ENCODE results near the gene SLC16A5.

The SLC16A5 gene

GRCh38 chr17:75059369-75060345 is 28.1 kb upstream of the SLC16A5 start:
- Mint-ChIP-seq H3K27me3 (no peaks in the 10 kb centered on the region), H3K4me1 (ENCODE audit: low read depth) (peaks cover 13% of the 10 kb centered on the region), H3K36me3 (ENCODE audit: low read depth) (peaks cover 95% of the 10 kb centered on the region), H3K27ac (no peak overlapping the region), H3K9me3 (no peaks in the 10 kb centered on the region), H3K4me3 (no peak overlapping the region)
- intact Hi-C loops (cut with micrococcal nuclease): loop anchor here (5.0 to 10.0 kb wide), 2 partner anchors 115 to 143 kb away; no protein-coding TSS in a partner anchor

GRCh38 chr17:75060434-75061054 is 27.2 kb upstream of the SLC16A5 start:
- Mint-ChIP-seq H3K4me1 (ENCODE audit: low read depth) (peaks cover 22% of the 10 kb centered on the region), H3K4me3 (no peak overlapping the region), H3K27me3 (no peaks in the 10 kb centered on the region), H3K36me3 (ENCODE audit: low read depth) (peaks cover 95% of the 10 kb centered on the region), H3K27ac (no peak overlapping the region), H3K9me3 (no peaks in the 10 kb centered on the region)
- intact Hi-C loops (cut with micrococcal nuclease): loop anchor here (5.0 to 10.0 kb wide), 2 partner anchors 114 to 142 kb away; no protein-coding TSS in a partner anchor

- Mint-ChIP-seq H3K27me3 (no peaks in the 10 kb centered on the region), H3K9me3 (no peaks in the 10 kb centered on the region), H3K36me3 (ENCODE audit: low read depth) (peaks cover 91% of the 10 kb centered on the region), H3K4me1 (ENCODE audit: low read depth) (peaks cover 27% of the 10 kb centered on the region), H3K27ac (no peak overlapping the region), H3K4me3 (no peak overlapping the region)
- intact Hi-C loops (cut with micrococcal nuclease): loop anchor here (5.0 to 10.0 kb wide), 2 partner anchors 114 to 141 kb away; no protein-coding TSS in a partner anchor
Observed at GRCh38 chr17:75061055-75061438, 26.7 kb upstream of the SLC16A5 start.

- Mint-ChIP-seq H3K27ac (no peak overlapping the region), H3K4me3 (no peak overlapping the region), H3K36me3 (ENCODE audit: low read depth) (peaks cover 85% of the 10 kb centered on the region), H3K9me3 (no peaks in the 10 kb centered on the region), H3K4me1 (ENCODE audit: low read depth) (peaks cover 32% of the 10 kb centered on the region), H3K27me3 (no peaks in the 10 kb centered on the region)
- intact Hi-C loops (cut with micrococcal nuclease): loop anchor here (5.0 to 10.0 kb wide), 2 partner anchors 113 to 141 kb away; no protein-coding TSS in a partner anchor
Observed at GRCh38 chr17:75061618-75062017, 26.1 kb upstream of the SLC16A5 start.

GRCh38 chr17:75063201-75063600 is 24.6 kb upstream of the SLC16A5 start:
- peaks cover 40% of the 10 kb centered on the region for H3K4me1 Mint-ChIP-seq (ENCODE audit: low read depth)
- intact Hi-C loops (cut with micrococcal nuclease): loop anchor here (5.0 to 10.0 kb wide), 2 partner anchors 112 to 139 kb away; no protein-coding TSS in a partner anchor
- H3K36me3 Mint-ChIP-seq (ENCODE audit: low read depth): peaks cover 69% of the 10 kb centered on the region
- no peak overlapping the region for H3K27ac Mint-ChIP-seq
- no peaks in the 10 kb centered on the region for H3K9me3 Mint-ChIP-seq
- H3K27me3 Mint-ChIP-seq: no peaks in the 10 kb centered on the region
- no peak overlapping the region for H3K4me3 Mint-ChIP-seq

GRCh38 chr17:75063626-75064025 is 24.1 kb upstream of the SLC16A5 start:
- H3K4me1 Mint-ChIP-seq (ENCODE audit: low read depth): peaks cover 40% of the 10 kb centered on the region

GRCh38 chr17:75064040-75064439 is 23.7 kb upstream of the SLC16A5 start:
- H3K4me1 Mint-ChIP-seq (ENCODE audit: low read depth): peaks cover 40% of the 10 kb centered on the region
- no peaks in the 10 kb centered on the region for H3K9me3 Mint-ChIP-seq
- no peaks in the 10 kb centered on the region for H3K27me3 Mint-ChIP-seq
- peaks cover 65% of the 10 kb centered on the region for H3K36me3 Mint-ChIP-seq (ENCODE audit: low read depth)
- intact Hi-C loops (cut with micrococcal nuclease): loop anchor here (5.0 to 10.0 kb wide), 2 partner anchors 111 to 138 kb away; no protein-coding TSS in a partner anchor
- H3K27ac Mint-ChIP-seq: no peak overlapping the region
- H3K4me3 Mint-ChIP-seq: no peak overlapping the region

More at GRCh38 chr17:75063626-75064025, 24.1 kb upstream of the SLC16A5 start:
- no peak overlapping the region for H3K4me3 Mint-ChIP-seq
- no peaks in the 10 kb centered on the region for H3K9me3 Mint-ChIP-seq
- no peak overlapping the region for H3K27ac Mint-ChIP-seq
- H3K36me3 Mint-ChIP-seq (ENCODE audit: low read depth): peaks cover 65% of the 10 kb centered on the region
- H3K27me3 Mint-ChIP-seq: no peaks in the 10 kb centered on the region
- intact Hi-C loops (cut with micrococcal nuclease): loop anchor here (5.0 to 10.0 kb wide), 2 partner anchors 111 to 139 kb away; no protein-coding TSS in a partner anchor

GRCh38 chr17:75064460-75064859 is 23.3 kb upstream of the SLC16A5 start:
- Mint-ChIP-seq H3K27ac (no peak overlapping the region), H3K36me3 (ENCODE audit: low read depth) (peaks cover 62% of the 10 kb centered on the region), H3K4me1 (ENCODE audit: low read depth) (peaks cover 37% of the 10 kb centered on the region), H3K27me3 (no peaks in the 10 kb centered on the region), H3K4me3 (no peak overlapping the region), H3K9me3 (no peaks in the 10 kb centered on the region)
- intact Hi-C loops (cut with micrococcal nuclease): loop anchor here (5.0 to 10.0 kb wide), 2 partner anchors 110 to 138 kb away; no protein-coding TSS in a partner anchor

GRCh38 chr17:75064867-75065561 is 22.7 kb upstream of the SLC16A5 start:
- Mint-ChIP-seq H3K27me3 (no peaks in the 10 kb centered on the region), H3K4me3 (no peak overlapping the region), H3K9me3 (no peaks in the 10 kb centered on the region), H3K4me1 (ENCODE audit: low read depth) (peaks cover 32% of the 10 kb centered on the region), H3K27ac (peak overlapping the region; percentile 57), H3K36me3 (ENCODE audit: low read depth) (peaks cover 56% of the 10 kb centered on the region)
- intact Hi-C loops (cut with micrococcal nuclease): loop anchor here (5.0 to 10.0 kb wide), 2 partner anchors 110 to 137 kb away; no protein-coding TSS in a partner anchor

GRCh38 chr17:75065562-75066151 is 22.1 kb upstream of the SLC16A5 start:
- Mint-ChIP-seq H3K4me3 (no peak overlapping the region), H3K9me3 (no peaks in the 10 kb centered on the region), H3K4me1 (ENCODE audit: low read depth) (peaks cover 29% of the 10 kb centered on the region), H3K27ac (peak overlapping the region; percentile 57), H3K36me3 (ENCODE audit: low read depth) (peaks cover 50% of the 10 kb centered on the region), H3K27me3 (no peaks in the 10 kb centered on the region)
- intact Hi-C loops (cut with micrococcal nuclease): loop anchor here (10.0 kb wide), 1 partner anchor 109 kb away; no protein-coding TSS in a partner anchor

GRCh38 chr17:75067856-75068255 is 19.9 kb upstream of the SLC16A5 start:
- Mint-ChIP-seq H3K27me3 (peaks cover 2% of the 10 kb centered on the region), H3K4me1 (ENCODE audit: low read depth) (peaks cover 29% of the 10 kb centered on the region), H3K9me3 (no peaks in the 10 kb centered on the region), H3K36me3 (ENCODE audit: low read depth) (peaks cover 28% of the 10 kb centered on the region), H3K4me3 (no peak overlapping the region), H3K27ac (peak overlapping the region; percentile 33)
- intact Hi-C loops (cut with micrococcal nuclease): loop anchor here (10.0 kb wide), 1 partner anchor 107 kb away; no protein-coding TSS in a partner anchor

GRCh38 chr17:75068750-75069149 is 19.0 kb upstream of the SLC16A5 start:
- H3K9me3 Mint-ChIP-seq: no peaks in the 10 kb centered on the region
- H3K27me3 Mint-ChIP-seq: peaks cover 2% of the 10 kb centered on the region
- H3K36me3 Mint-ChIP-seq (ENCODE audit: low read depth): peaks cover 19% of the 10 kb centered on the region
- no peak overlapping the region for H3K4me3 Mint-ChIP-seq
- no peak overlapping the region for H3K27ac Mint-ChIP-seq
- peaks cover 29% of the 10 kb centered on the region for H3K4me1 Mint-ChIP-seq (ENCODE audit: low read depth)
- intact Hi-C loops (cut with micrococcal nuclease): loop anchor here (10.0 kb wide), 1 partner anchor 106 kb away; no protein-coding TSS in a partner anchor

- Mint-ChIP-seq H3K27me3 (peaks cover 2% of the 10 kb centered on the region), H3K4me3 (no peak overlapping the region), H3K36me3 (ENCODE audit: low read depth) (peaks cover 8% of the 10 kb centered on the region), H3K9me3 (no peaks in the 10 kb centered on the region), H3K4me1 (ENCODE audit: low read depth) (peaks cover 31% of the 10 kb centered on the region), H3K27ac (no peak overlapping the region)
- intact Hi-C loops (cut with micrococcal nuclease): loop anchor here (10.0 kb wide), 1 partner anchor 105 kb away; no protein-coding TSS in a partner anchor
Observed at GRCh38 chr17:75069783-75070182, 18.0 kb upstream of the SLC16A5 start.

Measured in dendritic cell treated with granulocyte-macrophage colony-stimulating factor and Interleukin-4, amounts not matched to agents 40 ng/mL and 50 ng/mL, for 4 days (primary cell).